Fibroblast of peridontal ligament (primary cell): ENCODE data around the gene PCDHGB2.
"Not testable (repeated sequence)": the region's sequence is repeated elsewhere in the genome, so short reads cannot be mapped to it uniquely, and the experiment has no call there.

ENCODE experiments used
- DNase-seq: peaks from one replicate; pipeline ENCODE4 v3.0.0-alpha.2; 2010; ENCODE audit errors: extremely low read depth

Gene PCDHGB2

GRCh38 chr5:141349917-141350619, 9.7 kb upstream of the PCDHGB2 start, which contains the start of gene PCDHGB1:
Gene PCDHGB1 (plus strand): TSS chr5:141350099. CDS start chr5:141350261, 162 bp downstream.
- DNase-seq, result peak; percentile 64

GRCh38 chr5:141351591-141351990, 8.2 kb upstream of the PCDHGB2 start:
- no peak for DNase-seq

- DNase-seq, result peak; percentile 60
Observed at GRCh38 chr5:141354900-141355469, 4.8 kb upstream of the PCDHGB2 start, which contains the start of gene PCDHGA4. Gene PCDHGA4 (plus strand): TSS chr5:141355021. CDS start chr5:141355108, 87 bp downstream.

- DNase-seq, result no peak
Observed at GRCh38 chr5:141355641-141356040, 4.2 kb upstream of the PCDHGB2 start.

- no peak for DNase-seq
Observed at GRCh38 chr5:141356133-141356532, 3.7 kb upstream of the PCDHGB2 start.

- DNase-seq, result no peak
Observed at GRCh38 chr5:141356950-141357349, 2.8 kb upstream of the PCDHGB2 start.

GRCh38 chr5:141360685-141361084, 891 bp downstream of the PCDHGB2 start:
- no peak for DNase-seq

GRCh38 chr5:141362719-141363118, 2.9 kb downstream of the PCDHGB2 start:
- DNase-seq, result no peak

GRCh38 chr5:141363952-141364660, 4.3 kb downstream of the PCDHGB2 start, which contains the start of gene PCDHGA5:
Gene PCDHGA5 (plus strand): TSS chr5:141364162. CDS start chr5:141364331, 169 bp downstream.
- no peak for DNase-seq

- DNase-seq, result no peak
Observed at GRCh38 chr5:141366016-141366896, 6.5 kb downstream of the PCDHGB2 start.

GRCh38 chr5:141369994-141370848, 10.4 kb downstream of the PCDHGB2 start, which contains the start of gene PCDHGB3:
Gene PCDHGB3 (plus strand): TSS chr5:141370242. CDS start chr5:141370395, 153 bp downstream.
- DNase-seq, result peak; percentile 38

GRCh38 chr5:141371572-141372475, 12.0 kb downstream of the PCDHGB2 start:
- DNase-seq, result no peak

GRCh38 chr5:141373673-141374317, 14.0 kb downstream of the PCDHGB2 start, which contains the start of gene PCDHGA6:
Gene PCDHGA6 (plus strand): TSS chr5:141373891. CDS start chr5:141374084, 193 bp downstream.
- DNase-seq, result peak; percentile 49

GRCh38 chr5:141374627-141375026, 14.8 kb downstream of the PCDHGB2 start:
- no peak for DNase-seq

- not testable (repeated sequence) for DNase-seq
Observed at GRCh38 chr5:141375444-141376155, 15.8 kb downstream of the PCDHGB2 start.

- DNase-seq, result peak; percentile 52
Observed at GRCh38 chr5:141382469-141383294, 22.9 kb downstream of the PCDHGB2 start, which contains the start of gene PCDHGA7. Gene PCDHGA7 (plus strand): TSS chr5:141382742. CDS start chr5:141382900, 158 bp downstream.

- no peak for DNase-seq
Observed at GRCh38 chr5:141383345-141383744, 23.6 kb downstream of the PCDHGB2 start.
